ENCODE measurements around the gene HHATL.

- TF ChIP-seq CTCF (IDR thresholded peaks at IDR 0.05; ENCODE audit: low read length) (no peak), EZH2phosphoT487 (IDR thresholded peaks at IDR 0.05; ENCODE audit: low read length) (no peak), EZH2 (optimal IDR thresholded peaks at IDR 0.05; ENCODE audit: low read depth, low read length) (no peak)
These were observed 33.5 kb upstream of the HHATL start for GRCh38 chr3:42736081-42736480.
